Mucosa of rectum (tissue), 2 donors: ENCODE results near the gene LHPP.

Experiments used
- H3K27ac ChIP-seq, 2 donors: one replicate each; pipeline ENCODE4 v1.7.0; 2013; ENCODE audit warnings: inconsistent platforms in 2 of 2, low read depth in 2 of 2, low read length in 2 of 2
- H3K27me3 ChIP-seq, 2 donors: one replicate each; pipeline ENCODE4 v1.7.0; 2013; ENCODE audit warnings: low read length in 2 of 2; ENCODE audit not compliant: control insufficient read depth in 2 of 2, insufficient read depth in 2 of 2
- H3K36me3 ChIP-seq, 2 donors: one replicate each; pipeline ENCODE4 v1.7.0; 2013; ENCODE audit warnings: low read length in 2 of 2; ENCODE audit not compliant: control insufficient read depth in 2 of 2, insufficient read depth in 2 of 2
- H3K4me1 ChIP-seq, 2 donors: one replicate each; pipeline ENCODE4 v1.7.0; 2013; ENCODE audit warnings: low read length in 2 of 2, mild to moderate bottlenecking in 1 of 2; ENCODE audit not compliant: control insufficient read depth in 2 of 2, insufficient read depth in 2 of 2
- H3K4me3 ChIP-seq, 2 donors: one replicate each; pipeline ENCODE4 v1.7.0; 2013; ENCODE audit warnings: low read length in 2 of 2
- H3K9ac ChIP-seq, 2 donors: one replicate each; pipeline ENCODE4 v1.7.0; 2013; ENCODE audit warnings: low read length in 2 of 2, low read depth in 1 of 2, mild to moderate bottlenecking in 1 of 2
- H3K9me3 ChIP-seq, 2 donors: one replicate each; pipeline ENCODE4 v1.7.0; 2013; ENCODE audit warnings: low read length in 2 of 2; ENCODE audit not compliant: control insufficient read depth in 2 of 2
- donor health status: healthy.
- donor health status: Normal muscosa, but diverticular disease.

LHPP gene

DNA sequence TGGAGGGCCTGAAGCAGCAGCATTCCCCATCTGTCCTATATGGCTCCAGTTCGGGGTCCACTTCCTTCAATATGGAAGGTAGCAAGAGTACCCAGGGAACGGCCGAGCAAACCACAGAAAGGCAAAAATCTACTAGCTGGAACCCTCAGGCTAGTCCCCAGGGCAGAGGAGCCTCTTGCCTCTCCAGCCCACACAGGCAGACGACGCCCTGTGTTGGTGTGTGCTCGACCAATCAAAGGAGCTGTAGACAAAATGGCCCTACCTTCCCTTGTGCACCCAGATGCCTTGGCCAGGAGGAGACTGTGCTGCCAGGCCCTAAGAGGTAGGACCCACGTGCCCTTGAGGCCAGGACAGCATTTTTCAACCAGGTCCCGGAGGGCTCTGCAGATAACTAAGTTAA is 191.1 kb downstream of the LHPP start:
- Histone ChIP-seq H3K9me3 (no peaks in the 10 kb centered on the region), H3K27ac (no peak overlapping the region), H3K9ac (no peak overlapping the region), H3K27me3 (no peaks in the 10 kb centered on the region), H3K4me3 (no peak overlapping the region), H3K4me1 (peaks cover 18 to 38% of the 10 kb centered on the region in 2 donors), H3K36me3 (peaks cover 5 to 15% of the 10 kb centered on the region in 2 donors)

DNA sequence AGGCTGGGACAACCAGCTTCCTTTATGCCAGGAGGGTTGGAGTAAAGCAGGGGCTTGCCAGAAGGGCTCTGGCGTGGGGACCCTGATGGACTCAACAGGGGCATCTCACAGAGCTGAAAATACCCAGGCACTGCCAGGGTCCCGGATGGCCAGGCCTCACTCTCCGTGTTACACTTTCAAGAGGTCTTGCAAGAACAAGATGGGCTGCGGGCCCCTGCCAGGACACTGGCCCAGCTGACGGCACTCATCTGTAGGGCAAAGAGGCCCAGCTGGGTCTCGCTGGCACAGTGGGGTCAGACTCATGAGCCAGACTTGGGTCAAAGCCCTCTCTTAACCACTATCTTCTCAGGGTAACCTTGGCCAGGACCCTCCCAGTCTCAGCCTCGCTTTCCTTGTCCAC is 191.7 kb downstream of the LHPP start:
- H3K27ac ChIP-seq: no peak overlapping the region
- H3K4me3 ChIP-seq: no peak overlapping the region
- no peaks in the 10 kb centered on the region for H3K9me3 ChIP-seq
- no peaks in the 10 kb centered on the region for H3K27me3 ChIP-seq
- H3K9ac ChIP-seq: no peak overlapping the region
- peaks cover 5 to 15% of the 10 kb centered on the region in 2 donors for H3K36me3 ChIP-seq
- peaks cover 12 to 32% of the 10 kb centered on the region in 2 donors for H3K4me1 ChIP-seq

DNA sequence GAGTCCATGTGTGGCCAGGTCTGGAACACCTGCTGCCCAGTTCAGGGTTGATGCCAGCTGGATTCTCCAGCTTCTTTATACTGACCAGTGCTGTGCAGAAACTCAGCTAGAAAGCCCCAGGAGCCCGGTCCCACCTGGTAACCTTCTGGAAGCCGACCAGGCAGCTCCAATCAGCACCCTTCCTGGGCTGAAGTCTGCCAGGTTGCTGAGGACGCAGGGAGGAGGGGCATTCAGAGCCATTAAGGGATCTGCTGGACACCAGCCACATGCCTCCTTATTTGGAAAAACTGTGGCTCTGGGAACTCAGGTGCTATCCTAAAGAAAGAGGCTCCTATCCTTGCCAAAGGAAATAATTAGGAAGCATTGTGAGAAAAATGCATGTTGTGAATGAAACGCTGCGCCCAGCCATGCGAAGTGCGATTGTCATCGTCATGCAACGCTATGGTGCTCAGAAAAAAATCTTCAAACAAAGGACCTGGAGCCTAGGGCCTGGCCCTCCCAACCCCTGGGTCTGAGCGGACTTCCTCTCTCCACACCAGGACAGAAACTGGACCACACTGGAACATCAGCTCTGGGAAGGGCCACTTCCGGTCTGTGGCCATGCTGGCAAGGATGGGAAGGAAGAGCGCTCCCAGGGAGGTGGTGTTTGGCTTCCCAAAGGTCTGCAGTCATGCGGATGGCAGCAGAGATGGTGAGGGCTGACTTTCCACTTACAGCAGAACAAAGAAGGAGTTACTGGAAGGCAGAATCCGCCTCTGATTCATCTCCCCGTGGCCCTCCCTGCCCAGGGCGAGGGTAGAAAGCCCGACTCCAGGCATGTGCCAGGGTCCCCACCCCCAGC is 192.4 kb downstream of the LHPP start:
- Histone ChIP-seq H3K27ac (peak overlapping the region in 1 of 2 donors; percentile 43), H3K9ac (no peak overlapping the region), H3K27me3 (no peaks in the 10 kb centered on the region), H3K4me3 (no peak overlapping the region), H3K4me1 (peaks cover 5 to 28% of the 10 kb centered on the region in 2 donors), H3K9me3 (no peaks in the 10 kb centered on the region), H3K36me3 (peaks cover 5 to 15% of the 10 kb centered on the region in 2 donors)

DNA sequence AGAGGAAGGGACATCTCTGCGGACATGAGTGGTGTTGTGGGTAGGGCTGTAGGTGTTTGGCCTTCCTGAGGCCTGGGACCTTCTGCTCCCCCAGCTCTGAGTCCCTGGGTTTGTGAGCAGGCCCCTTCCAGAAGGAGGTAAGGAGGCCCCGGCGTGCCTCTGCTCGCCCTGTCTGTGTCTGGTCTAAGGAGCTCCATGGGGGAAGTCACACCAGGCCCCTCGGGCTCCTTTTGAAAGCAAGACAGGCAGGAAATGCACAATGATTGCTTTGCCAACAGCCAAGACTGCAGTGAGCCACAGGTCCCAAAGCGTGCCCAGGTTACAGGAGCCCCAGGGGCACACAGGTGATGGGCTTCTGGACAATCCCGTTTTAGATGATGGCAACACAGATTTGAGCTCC is 193.1 kb downstream of the LHPP start:
- Histone ChIP-seq H3K9me3 (no peaks in the 10 kb centered on the region), H3K36me3 (peaks cover 5 to 15% of the 10 kb centered on the region in 2 donors), H3K4me1 (peaks cover 0 to 22% of the 10 kb centered on the region in 2 donors), H3K4me3 (no peak overlapping the region), H3K27me3 (no peaks in the 10 kb centered on the region), H3K27ac (peak overlapping the region in 1 of 2 donors; percentile 43), H3K9ac (no peak overlapping the region)

DNA sequence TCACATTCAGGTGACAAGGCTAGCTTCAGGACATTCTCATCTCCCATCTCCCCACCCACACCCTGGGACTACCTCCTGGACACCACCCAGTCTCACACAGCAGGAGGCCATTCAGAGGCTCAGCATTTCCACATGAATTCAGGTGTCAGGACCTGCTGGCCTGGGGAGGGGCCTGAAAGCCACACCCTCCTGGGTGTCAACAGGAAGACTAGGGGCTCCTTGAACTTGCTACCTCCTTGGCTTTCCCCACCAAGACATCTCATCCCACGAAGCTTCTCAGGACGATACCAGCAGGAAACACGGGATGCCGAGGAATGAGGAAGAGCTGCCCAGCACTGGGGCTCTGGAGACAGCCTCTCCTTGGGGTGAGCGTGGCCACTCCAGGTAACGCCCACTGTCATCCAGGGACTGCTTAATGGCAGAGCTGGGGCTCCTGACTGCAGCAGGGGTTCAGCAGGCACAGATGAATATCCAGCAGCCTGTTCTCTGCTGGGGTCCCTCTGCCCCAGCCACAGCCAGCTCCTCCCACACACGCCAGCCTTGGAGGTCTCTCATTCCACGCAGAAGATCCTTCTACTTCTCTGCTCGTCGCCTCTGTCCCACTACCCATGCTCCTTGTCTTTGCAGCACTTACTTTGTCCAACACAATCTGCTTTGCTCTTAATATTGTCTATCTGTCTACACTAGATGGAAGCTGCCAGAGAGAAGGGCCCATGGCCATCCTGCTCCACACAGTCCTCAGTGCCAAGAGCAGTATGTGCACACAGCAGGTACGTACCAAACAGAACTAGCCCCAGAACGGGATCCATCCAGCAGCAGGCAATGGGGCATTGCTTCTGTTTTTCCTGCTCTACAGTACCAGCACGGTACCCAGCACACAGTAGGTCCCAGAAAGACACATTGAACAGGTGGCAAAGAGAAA is 193.8 kb downstream of the LHPP start:
- peaks cover 6 to 15% of the 10 kb centered on the region in 2 donors for H3K36me3 ChIP-seq
- H3K27ac ChIP-seq: peak overlapping the region in 1 of 2 donors; percentile 43
- peaks cover 0 to 19% of the 10 kb centered on the region in 2 donors for H3K4me1 ChIP-seq
- no peaks in the 10 kb centered on the region for H3K9me3 ChIP-seq
- H3K27me3 ChIP-seq: no peaks in the 10 kb centered on the region
- H3K4me3 ChIP-seq: no peak overlapping the region
- no peak overlapping the region for H3K9ac ChIP-seq

DNA sequence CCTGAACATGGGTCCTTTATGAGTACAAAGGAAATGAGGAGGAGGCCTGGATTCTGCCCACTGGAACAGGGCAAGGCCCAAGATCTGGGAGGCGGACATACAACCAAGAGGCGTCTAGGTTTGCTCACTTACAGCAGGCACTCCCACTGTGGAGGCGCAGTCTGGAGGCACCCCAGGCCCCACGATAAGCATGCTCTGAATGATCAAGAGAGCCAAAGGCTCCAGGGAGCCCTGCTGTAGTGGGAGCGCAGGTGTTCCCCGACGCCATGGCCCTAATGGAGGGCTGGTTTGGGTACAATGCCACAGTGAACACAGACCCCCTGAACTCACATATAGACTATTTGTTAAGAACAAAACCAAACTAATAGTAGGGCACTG is 194.5 kb downstream of the LHPP start:
- peaks cover 0 to 14% of the 10 kb centered on the region in 2 donors for H3K4me1 ChIP-seq
- H3K27me3 ChIP-seq: no peaks in the 10 kb centered on the region
- no peak overlapping the region for H3K4me3 ChIP-seq
- no peak overlapping the region for H3K9ac ChIP-seq
- no peaks in the 10 kb centered on the region for H3K9me3 ChIP-seq
- H3K36me3 ChIP-seq: peaks cover 7 to 17% of the 10 kb centered on the region in 2 donors
- H3K27ac ChIP-seq: no peak overlapping the region

DNA sequence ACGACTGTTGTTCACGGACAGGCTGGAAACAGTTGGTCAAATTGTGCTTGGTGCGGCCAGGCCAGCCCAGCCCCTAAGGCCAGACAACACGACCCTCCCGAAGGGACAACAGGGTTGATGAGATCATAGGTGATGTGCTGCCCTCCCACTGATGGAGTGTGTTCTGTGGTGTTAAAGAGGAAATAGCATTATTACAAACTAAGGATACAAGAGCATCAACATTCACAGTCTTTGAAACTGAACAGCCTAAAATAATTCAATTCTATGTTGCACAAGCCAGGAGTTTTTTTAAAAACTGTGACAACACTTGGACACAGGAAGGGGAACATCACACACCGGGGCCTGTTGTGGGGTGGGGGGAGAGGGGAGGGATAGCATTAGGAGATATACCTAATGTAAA is 194.9 kb downstream of the LHPP start:
- no peaks in the 10 kb centered on the region for H3K27me3 ChIP-seq
- H3K4me3 ChIP-seq: no peak overlapping the region
- H3K9me3 ChIP-seq: no peaks in the 10 kb centered on the region
- H3K27ac ChIP-seq: no peak overlapping the region
- H3K9ac ChIP-seq: no peak overlapping the region
- H3K4me1 ChIP-seq: peaks cover 0 to 11% of the 10 kb centered on the region in 2 donors
- peaks cover 7 to 20% of the 10 kb centered on the region in 2 donors for H3K36me3 ChIP-seq

DNA sequence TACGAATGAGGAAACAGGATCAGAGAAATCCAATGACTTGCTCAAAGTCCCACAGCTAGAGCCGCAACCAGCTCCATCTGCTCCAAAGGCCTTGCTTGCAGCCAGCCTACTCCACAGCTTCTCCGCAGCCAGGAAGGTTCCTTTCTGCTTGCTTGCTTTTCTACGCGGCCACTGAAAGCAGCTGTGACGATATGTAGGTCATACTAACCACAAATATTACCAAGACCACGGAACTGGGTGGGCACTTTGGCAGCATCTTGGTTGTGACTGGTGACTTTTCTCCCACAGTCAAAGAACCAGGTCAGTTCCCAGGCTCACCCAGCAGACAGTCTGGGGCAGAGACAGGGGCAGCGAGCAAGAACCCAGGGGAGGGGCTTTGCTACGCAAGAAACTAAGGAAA is 196.2 kb downstream of the LHPP start:
- H3K36me3 ChIP-seq: peaks cover 8 to 20% of the 10 kb centered on the region in 2 donors
- H3K4me3 ChIP-seq: no peak overlapping the region
- H3K9me3 ChIP-seq: no peaks in the 10 kb centered on the region
- H3K27me3 ChIP-seq: no peaks in the 10 kb centered on the region
- no peak overlapping the region for H3K9ac ChIP-seq
- peaks cover 0 to 11% of the 10 kb centered on the region in 2 donors for H3K4me1 ChIP-seq
- H3K27ac ChIP-seq: peak overlapping the region in 1 of 2 donors; percentile 23

DNA sequence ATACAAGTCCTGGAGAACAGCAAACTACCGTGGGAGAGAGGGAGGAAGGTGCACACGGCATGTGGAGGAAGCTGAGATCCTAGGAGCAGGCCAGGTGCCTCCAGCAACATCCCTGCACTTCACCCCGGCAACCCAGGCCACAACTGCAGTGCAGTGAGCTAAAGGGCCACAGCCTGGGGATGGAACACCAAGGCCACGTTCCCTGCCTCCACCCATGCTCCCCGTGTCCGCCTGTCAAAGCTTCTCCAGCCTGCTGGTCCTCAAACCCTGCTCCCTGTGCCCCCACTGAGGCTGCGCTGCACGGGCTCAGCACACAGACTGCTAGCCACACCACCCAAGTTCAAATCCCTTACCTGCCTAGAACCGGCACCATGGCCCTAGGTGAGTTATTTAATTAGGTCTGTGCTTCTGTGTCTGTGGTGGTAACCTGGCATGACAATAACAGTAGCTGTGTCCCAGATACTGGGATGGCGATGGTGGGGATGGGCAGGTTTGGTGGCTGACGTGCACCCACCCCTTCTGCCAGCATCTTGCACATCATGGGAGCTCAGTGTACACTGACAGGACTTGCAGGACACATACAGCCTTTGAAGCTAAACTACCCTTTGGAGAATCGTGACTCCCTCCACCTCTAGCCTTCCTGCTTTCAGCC is 197.1 kb downstream of the LHPP start:
- peak overlapping the region in 1 of 2 donors; percentile 23 for H3K27ac ChIP-seq

More for the DNA sequence above, 197.1 kb downstream of the LHPP start:
- no peak overlapping the region for H3K4me3 ChIP-seq
- peaks cover 16 to 28% of the 10 kb centered on the region in 2 donors for H3K36me3 ChIP-seq
- no peak overlapping the region for H3K9ac ChIP-seq
- no peaks in the 10 kb centered on the region for H3K9me3 ChIP-seq
- peaks cover 0 to 11% of the 10 kb centered on the region in 2 donors for H3K4me1 ChIP-seq
- no peaks in the 10 kb centered on the region for H3K27me3 ChIP-seq
